HepG2 (cell line): ENCODE data around the gene SLC25A19. TPM values are rescaled to one million over a fixed set of nuclear protein-coding genes. Genes with fewer than 3 reads are reported as not detected.

Source experiments
- ELF4 ChIP-seq: sonication (generic); formaldehyde crosslinking; IDR thresholded peaks from 2 replicates; pipeline ENCODE4 v1.5.0; 2020; ENCODE audit warnings: missing genetic modification reagents, mild to moderate bottlenecking, moderate library complexity, borderline replicate concordance
- HHEX ChIP-seq: IDR thresholded peaks from 2 replicates; pipeline ENCODE4 v1.6.1; 2016; ENCODE audit warnings: control low read depth
- JARID2 ChIP-seq: sonication (generic); formaldehyde crosslinking; IDR thresholded peaks from 2 replicates; pipeline ENCODE4 v1.8.1; 2023; ENCODE audit warnings: missing genetic modification reagents, inconsistent platforms; ENCODE audit not compliant: insufficient replicate concordance
- KLF12 ChIP-seq: sonication (generic); formaldehyde crosslinking; IDR thresholded peaks from 2 replicates; pipeline ENCODE4 v1.4.0; 2020; ENCODE audit warnings: missing genetic modification reagents, borderline replicate concordance
- NRL ChIP-seq: sonication (generic); formaldehyde crosslinking; IDR thresholded peaks from 2 replicates; pipeline ENCODE4 v1.5.0; 2020; ENCODE audit warnings: missing genetic modification reagents, mild to moderate bottlenecking, moderate library complexity, borderline replicate concordance
- ZEB1 ChIP-seq: IDR thresholded peaks from 2 replicates; pipeline ENCODE4 v1.6.1; 2012; ENCODE audit warnings: mild to moderate bottlenecking, low read depth, inconsistent platforms; ENCODE audit not compliant: insufficient replicate concordance
- ZMYM3 ChIP-seq: sonication (generic); formaldehyde crosslinking; IDR thresholded peaks from 2 replicates; pipeline ENCODE4 v1.5.1; 2020; ENCODE audit warnings: mild to moderate bottlenecking, missing genetic modification reagents
- ZNF644 ChIP-seq: IDR thresholded peaks from 2 replicates; pipeline ENCODE4 v1.6.1; 2016; ENCODE audit warnings: low read depth
- ZNF776 ChIP-seq: sonication (generic); formaldehyde crosslinking; IDR thresholded peaks from 2 replicates; pipeline ENCODE4 v1.4.0; 2020; ENCODE audit warnings: mild to moderate bottlenecking, missing genetic modification reagents
- polyA plus RNA-seq, 8 experiments: library from polyadenylated mRNA; depleted of rRNA in 3 of 8; stranded (reverse) in 7 of 8; unstranded in 1 of 8; fragments of >200 nt; fragmentation: Illumina TruSeq in 4 of 8; extraction: Trizol in 4 of 8; gene quantifications; 2 replicates each; pipeline versions ENCODE4 v1.2.1 to v1.2.3, GENCODE V29; 2011 to 2016; ENCODE audit warnings: low read depth in 4 of 8, missing spikeins in 1 of 8, mixed read lengths in 1 of 8; ENCODE audit not compliant: insufficient read depth in 1 of 8
- total RNA-seq, 5 experiments: library from RNA; depleted of rRNA; stranded (reverse); fragments of >200 nt; fragmentation: Illumina TruSeq; extraction: Trizol; gene quantifications; 2 replicates each; pipeline ENCODE4 v1.2.3, GENCODE V29; 2016; ENCODE audit warnings: low read depth in 1 of 5
- TF ChIP-seq, protein P1 (sequence below): sonication (generic); formaldehyde crosslinking; IDR thresholded peaks from 2 replicates; pipeline ENCODE4 v1.8.0; 2022; ENCODE audit warnings: mild to moderate bottlenecking, missing genetic modification reagents, moderate library complexity
- TF ChIP-seq, protein P2 (sequence below): sonication (generic); formaldehyde crosslinking; IDR thresholded peaks from 2 replicates; pipeline ENCODE4 v1.4.0; 2020; ENCODE audit warnings: missing genetic modification reagents
- TF ChIP-seq, protein P3 (sequence below): fragments of 450-650 bp; IDR thresholded peaks from 2 replicates; pipeline ENCODE4 v1.6.1; 2016
- TF ChIP-seq, protein P4 (sequence below): IDR thresholded peaks from 2 replicates; pipeline ENCODE4 v1.6.1; 2018; ENCODE audit warnings: missing genetic modification reagents, mild to moderate bottlenecking, missing compliant biosample characterization
- TF ChIP-seq, protein P5 (sequence below): sonication (generic); formaldehyde crosslinking; conservative IDR thresholded peaks from 2 replicates; pipeline ENCODE4 v1.4.0; 2020; ENCODE audit warnings: missing genetic modification reagents
- TF ChIP-seq, protein P6 (sequence below): sonication (generic); formaldehyde crosslinking; IDR thresholded peaks from 2 replicates; pipeline ENCODE4 v1.5.1; 2020; ENCODE audit warnings: mild to moderate bottlenecking, missing genetic modification reagents, moderate library complexity

SLC25A19 gene
- total and polyA plus RNA-seq, 2 of the 13 experiments (the other 11 are each of a cell fraction or from before 2014, with no cell fraction given): 24.4 to 41.4 TPM

DNA sequence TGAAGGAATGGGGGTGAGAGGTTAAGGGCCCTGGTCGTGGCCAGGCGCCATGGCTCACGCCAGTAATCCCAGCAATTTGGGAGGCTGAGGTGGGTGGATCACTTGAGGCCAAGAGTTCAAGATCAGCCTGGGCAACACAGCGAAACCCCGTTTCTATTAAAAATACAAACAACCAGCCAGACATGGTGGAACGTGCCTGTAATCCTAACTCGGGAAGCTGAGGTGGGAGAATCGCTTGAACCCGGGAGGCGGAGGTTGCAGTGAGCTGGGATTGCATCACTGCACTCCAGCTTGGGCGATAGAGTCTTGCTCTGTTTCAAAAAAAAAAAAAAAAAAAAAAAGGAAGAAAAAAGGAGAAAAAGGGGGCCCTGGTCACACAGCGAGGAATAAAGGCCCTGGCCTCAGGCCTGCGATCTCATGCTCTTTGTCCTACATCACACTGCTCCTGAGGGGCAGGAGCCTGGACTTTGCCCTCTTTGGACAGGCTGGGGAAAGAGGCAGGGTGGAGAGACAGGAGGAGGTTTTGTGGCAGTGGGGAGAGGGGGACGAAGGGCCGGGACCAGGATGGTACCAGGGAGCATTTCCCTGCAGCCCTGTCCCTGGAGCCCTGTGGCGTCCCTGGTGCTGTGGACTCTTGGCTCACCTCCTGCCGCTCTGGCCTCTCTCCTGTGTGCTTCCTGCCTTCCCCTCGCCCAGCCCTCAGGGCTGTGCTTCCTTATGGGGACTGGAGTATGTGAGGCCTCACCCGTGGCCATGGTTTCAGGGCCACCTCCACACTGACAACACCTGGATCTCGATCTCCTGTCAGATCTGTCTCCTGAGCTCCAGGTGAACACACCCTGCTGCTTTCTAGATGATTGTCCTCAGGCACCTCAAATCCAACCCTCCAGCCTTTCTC is 19.7 kb upstream of the SLC25A19 start (continued):
- TF ChIP-seq, protein P1, sequence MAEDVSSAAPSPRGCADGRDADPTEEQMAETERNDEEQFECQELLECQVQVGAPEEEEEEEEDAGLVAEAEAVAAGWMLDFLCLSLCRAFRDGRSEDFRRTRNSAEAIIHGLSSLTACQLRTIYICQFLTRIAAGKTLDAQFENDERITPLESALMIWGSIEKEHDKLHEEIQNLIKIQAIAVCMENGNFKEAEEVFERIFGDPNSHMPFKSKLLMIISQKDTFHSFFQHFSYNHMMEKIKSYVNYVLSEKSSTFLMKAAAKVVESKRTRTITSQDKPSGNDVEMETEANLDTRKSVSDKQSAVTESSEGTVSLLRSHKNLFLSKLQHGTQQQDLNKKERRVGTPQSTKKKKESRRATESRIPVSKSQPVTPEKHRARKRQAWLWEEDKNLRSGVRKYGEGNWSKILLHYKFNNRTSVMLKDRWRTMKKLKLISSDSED (CRISPR knock-in tag): no peak
- 0 out of 2 replicates have a peak, but pooled peaks have one; percentile 56 for TF ChIP-seq ZNF776 (CRISPR knock-in tag)
- TF ChIP-seq ZMYM3 (CRISPR knock-in tag): peak; percentile 73
- no peak for TF ChIP-seq KLF12 (CRISPR knock-in tag)
- TF ChIP-seq, protein P2, sequence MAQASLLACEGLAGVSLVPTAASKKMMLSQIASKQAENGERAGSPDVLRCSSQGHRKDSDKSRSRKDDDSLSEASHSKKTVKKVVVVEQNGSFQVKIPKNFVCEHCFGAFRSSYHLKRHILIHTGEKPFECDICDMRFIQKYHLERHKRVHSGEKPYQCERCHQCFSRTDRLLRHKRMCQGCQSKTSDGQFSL (CRISPR knock-in tag): no peak
- TF ChIP-seq, protein P3, sequence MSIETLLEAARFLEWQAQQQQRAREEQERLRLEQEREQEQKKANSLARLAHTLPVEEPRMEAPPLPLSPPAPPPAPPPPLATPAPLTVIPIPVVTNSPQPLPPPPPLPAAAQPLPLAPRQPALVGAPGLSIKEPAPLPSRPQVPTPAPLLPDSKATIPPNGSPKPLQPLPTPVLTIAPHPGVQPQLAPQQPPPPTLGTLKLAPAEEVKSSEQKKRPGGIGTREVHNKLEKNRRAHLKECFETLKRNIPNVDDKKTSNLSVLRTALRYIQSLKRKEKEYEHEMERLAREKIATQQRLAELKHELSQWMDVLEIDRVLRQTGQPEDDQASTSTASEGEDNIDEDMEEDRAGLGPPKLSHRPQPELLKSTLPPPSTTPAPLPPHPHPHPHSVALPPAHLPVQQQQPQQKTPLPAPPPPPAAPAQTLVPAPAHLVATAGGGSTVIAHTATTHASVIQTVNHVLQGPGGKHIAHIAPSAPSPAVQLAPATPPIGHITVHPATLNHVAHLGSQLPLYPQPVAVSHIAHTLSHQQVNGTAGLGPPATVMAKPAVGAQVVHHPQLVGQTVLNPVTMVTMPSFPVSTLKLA: 0 out of 2 replicates have a peak, but pooled peaks have one; percentile 12
- peak; percentile 79; the same call in 1 of the 2 replicates for TF ChIP-seq NRL (CRISPR knock-in tag)
- TF ChIP-seq ELF4 (CRISPR knock-in tag): no peak
- peak; percentile 22 for TF ChIP-seq ZEB1
- TF ChIP-seq, protein P4, sequence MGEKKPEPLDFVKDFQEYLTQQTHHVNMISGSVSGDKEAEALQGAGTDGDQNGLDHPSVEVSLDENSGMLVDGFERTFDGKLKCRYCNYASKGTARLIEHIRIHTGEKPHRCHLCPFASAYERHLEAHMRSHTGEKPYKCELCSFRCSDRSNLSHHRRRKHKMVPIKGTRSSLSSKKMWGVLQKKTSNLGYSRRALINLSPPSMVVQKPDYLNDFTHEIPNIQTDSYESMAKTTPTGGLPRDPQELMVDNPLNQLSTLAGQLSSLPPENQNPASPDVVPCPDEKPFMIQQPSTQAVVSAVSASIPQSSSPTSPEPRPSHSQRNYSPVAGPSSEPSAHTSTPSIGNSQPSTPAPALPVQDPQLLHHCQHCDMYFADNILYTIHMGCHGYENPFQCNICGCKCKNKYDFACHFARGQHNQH (CRISPR knock-in tag): peak; percentile 89; the same call in 1 of the 2 replicates
- TF ChIP-seq, protein P5, sequence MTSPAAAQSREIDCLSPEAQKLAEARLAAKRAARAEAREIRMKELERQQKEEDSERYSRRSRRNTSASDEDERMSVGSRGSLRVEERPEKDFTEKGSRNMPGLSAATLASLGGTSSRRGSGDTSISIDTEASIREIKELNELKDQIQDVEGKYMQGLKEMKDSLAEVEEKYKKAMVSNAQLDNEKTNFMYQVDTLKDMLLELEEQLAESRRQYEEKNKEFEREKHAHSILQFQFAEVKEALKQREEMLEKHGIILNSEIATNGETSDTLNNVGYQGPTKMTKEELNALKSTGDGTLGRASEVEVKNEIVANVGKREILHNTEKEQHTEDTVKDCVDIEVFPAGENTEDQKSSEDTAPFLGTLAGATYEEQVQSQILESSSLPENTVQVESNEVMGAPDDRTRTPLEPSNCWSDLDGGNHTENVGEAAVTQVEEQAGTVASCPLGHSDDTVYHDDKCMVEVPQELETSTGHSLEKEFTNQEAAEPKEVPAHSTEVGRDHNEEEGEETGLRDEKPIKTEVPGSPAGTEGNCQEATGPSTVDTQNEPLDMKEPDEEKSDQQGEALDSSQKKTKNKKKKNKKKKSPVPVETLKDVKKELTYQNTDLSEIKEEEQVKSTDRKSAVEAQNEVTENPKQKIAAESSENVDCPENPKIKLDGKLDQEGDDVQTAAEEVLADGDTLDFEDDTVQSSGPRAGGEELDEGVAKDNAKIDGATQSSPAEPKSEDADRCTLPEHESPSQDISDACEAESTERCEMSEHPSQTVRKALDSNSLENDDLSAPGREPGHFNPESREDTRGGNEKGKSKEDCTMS (CRISPR knock-in tag): no peak
- peak; percentile 96 for TF ChIP-seq ZNF644 (CRISPR knock-in tag)
- TF ChIP-seq HHEX: no peak
- peak; percentile 57 for TF ChIP-seq JARID2 (CRISPR knock-in tag)
- TF ChIP-seq, protein P6, sequence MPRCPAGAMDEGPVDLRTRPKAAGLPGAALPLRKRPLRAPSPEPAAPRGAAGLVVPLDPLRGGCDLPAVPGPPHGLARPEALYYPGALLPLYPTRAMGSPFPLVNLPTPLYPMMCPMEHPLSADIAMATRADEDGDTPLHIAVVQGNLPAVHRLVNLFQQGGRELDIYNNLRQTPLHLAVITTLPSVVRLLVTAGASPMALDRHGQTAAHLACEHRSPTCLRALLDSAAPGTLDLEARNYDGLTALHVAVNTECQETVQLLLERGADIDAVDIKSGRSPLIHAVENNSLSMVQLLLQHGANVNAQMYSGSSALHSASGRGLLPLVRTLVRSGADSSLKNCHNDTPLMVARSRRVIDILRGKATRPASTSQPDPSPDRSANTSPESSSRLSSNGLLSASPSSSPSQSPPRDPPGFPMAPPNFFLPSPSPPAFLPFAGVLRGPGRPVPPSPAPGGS: peak; percentile 79
